ENCODE results near the gene TLR1.
"Not testable (repeated sequence)": the region's sequence is repeated elsewhere in the genome, so short reads cannot be mapped to it uniquely, and the experiment has no call there.

The TLR1 gene

DNA sequence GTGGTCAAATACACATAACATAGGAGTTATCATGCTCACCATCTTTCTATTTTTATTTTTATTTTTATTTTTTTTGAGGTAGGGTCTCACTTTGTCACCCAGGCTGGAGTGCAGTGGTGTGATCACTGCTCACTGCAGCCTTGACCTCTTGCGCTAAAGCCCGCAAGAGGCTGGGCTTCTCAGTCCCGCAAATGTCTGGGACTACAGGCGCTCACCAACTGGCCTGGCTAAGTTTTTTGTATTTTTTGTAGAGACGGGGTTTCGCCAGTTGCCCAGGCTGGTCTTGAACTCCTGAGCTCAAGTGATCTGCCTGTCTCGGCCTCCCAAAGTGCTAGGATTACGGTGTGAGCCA is 21.5 kb downstream of the TLR1 start:
- Histone ChIP-seq H3K9ac (ENCODE audit: low read length) (no peak overlapping the region), H3K27me3 (ENCODE audit: control insufficient read depth, insufficient read depth, low read length) (no peaks in the 10 kb centered on the region), H3K4me3 (ENCODE audit: low read length) (no peak overlapping the region), H3K36me3 (ENCODE audit: control insufficient read depth, insufficient read depth, low read length) (no peaks in the 10 kb centered on the region), H3K4me1 (ENCODE audit: control insufficient read depth, insufficient read depth, low read length) (no peaks in the 10 kb centered on the region), H3K27ac (ENCODE audit: low read depth, low read length) (no peak overlapping the region)

DNA sequence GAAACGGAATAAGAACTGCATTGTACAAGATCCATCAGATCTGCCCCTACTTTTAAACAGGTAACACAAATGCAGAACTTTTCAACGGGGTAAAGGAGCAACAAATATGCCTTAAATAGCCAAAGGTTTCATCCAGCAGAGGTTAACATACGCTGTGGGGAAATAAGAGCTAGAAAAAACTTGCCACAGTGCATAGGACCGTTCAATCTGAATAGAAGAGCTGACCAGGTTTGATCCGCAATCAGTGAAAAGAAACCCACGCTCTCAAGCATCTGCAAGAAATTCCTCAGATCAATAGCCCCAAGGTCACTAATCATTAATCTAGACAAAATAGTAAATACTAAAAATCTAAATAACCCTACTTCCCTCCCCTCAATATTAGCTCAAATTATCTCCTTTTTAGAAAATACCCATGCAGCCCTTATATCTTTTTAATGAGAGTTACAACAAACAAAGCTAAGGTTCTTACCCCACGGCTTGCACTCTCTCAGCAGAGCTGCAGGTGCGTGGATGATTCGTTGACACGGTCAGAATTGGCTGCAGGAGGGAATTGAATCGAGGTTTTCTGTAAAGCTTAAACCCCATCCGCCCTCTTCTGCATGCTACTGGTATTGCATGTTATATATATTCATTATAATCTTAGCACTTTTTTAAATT is 22.0 kb downstream of the TLR1 start, which contains the start of gene TLR10:
Gene TLR10 (minus strand): TSS at position 539 of the 657 bp plus-strand sequence. CDS start 7,400 bp downstream, outside the sequence.
- no peak within 1 kb of the TSS for H3K4me3 ChIP-seq (ENCODE audit: low read length)
- H3K27ac ChIP-seq (ENCODE audit: low read depth, low read length): no peak within 1 kb of the TSS
- H3K4me1 ChIP-seq (ENCODE audit: control insufficient read depth, insufficient read depth, low read length): no peaks in the 10 kb centered on the region
- no peak within 1 kb of the TSS for H3K9ac ChIP-seq (ENCODE audit: low read length)
- no peaks in the 10 kb centered on the region for H3K27me3 ChIP-seq (ENCODE audit: control insufficient read depth, insufficient read depth, low read length)
- H3K36me3 ChIP-seq (ENCODE audit: control insufficient read depth, insufficient read depth, low read length): no peaks in the 10 kb centered on the region

DNA sequence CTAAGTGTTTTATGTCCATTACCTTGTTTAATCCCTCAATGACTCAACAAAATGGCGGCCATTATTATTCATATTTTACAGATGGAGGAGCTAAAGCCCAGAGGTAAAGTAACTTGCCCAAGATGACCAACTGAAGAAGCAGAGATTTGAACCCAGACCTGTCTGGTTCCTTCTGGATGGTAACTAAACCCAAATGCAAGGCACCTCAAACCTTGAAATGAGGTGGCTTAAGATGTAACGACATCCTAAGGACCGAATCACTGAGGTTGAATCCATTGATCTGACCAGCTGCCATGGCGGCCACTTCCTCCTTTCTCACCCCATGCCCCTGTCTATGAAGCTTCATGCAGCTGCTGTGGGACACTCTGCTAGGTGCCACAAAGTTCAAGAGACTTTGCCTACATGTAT is 22.7 kb downstream of the TLR1 start:
- Histone ChIP-seq H3K27me3 (ENCODE audit: control insufficient read depth, insufficient read depth, low read length) (no peaks in the 10 kb centered on the region), H3K4me3 (ENCODE audit: low read length) (no peak overlapping the region), H3K36me3 (ENCODE audit: control insufficient read depth, insufficient read depth, low read length) (no peaks in the 10 kb centered on the region), H3K4me1 (ENCODE audit: control insufficient read depth, insufficient read depth, low read length) (no peaks in the 10 kb centered on the region), H3K9ac (ENCODE audit: low read length) (no peak overlapping the region), H3K27ac (ENCODE audit: low read depth, low read length) (no peak overlapping the region)

DNA sequence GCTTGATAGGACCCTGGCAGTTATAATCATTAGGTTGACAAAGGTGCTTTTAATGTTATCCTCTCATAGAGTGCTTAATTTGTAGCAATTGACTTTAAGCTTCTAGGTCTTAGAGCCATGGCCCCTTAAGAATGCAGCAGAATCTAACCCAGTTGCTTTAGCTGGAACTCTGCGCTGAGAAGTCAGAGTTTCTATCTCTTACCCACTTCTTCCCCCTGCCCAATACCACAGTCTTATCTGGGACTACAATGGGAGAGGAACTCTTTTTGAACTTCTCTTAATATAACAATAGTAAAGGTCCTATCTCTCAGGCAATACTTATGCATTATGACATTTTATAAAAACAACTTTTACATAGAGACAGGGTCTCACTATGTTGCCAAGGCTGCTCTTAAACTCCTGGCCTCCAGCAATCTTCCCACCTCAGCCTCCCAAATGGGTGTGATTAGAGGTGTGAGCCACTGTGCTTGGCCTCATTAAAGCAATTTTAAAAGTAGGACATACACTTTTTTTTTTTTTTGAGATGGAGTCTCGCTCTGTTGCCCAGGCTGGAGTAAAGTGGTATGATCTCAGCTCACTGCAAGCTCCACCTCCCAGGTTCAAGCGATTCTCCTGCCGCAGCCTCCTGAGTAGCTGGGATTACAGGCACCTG is 23.6 kb downstream of the TLR1 start:
- no peaks in the 10 kb centered on the region for H3K4me1 ChIP-seq (ENCODE audit: control insufficient read depth, insufficient read depth, low read length)
- no peak overlapping the region for H3K27ac ChIP-seq (ENCODE audit: low read depth, low read length)
- H3K27me3 ChIP-seq (ENCODE audit: control insufficient read depth, insufficient read depth, low read length): no peaks in the 10 kb centered on the region
- no peak overlapping the region for H3K9ac ChIP-seq (ENCODE audit: low read length)
- H3K36me3 ChIP-seq (ENCODE audit: control insufficient read depth, insufficient read depth, low read length): no peaks in the 10 kb centered on the region
- H3K4me3 ChIP-seq (ENCODE audit: low read length): no peak overlapping the region

DNA sequence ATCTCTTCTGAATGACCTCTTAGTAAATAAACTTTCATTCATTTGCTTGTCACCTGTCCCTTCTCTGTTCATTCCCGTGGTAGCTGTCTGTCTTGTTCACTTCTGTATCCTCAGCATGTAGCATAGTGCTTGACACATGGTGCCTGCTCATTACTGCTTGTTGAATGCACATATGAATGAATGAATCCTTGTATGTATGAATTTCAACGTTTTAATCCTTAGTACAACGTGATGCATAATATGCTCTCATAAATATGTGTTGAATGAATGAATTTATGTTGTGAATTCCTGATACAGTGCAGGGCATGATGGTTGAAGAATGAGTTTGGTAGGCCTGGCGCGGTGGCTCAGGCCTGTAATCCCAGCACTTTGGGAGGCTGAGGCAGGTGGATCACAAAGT is 24.8 kb downstream of the TLR1 start:
- H3K27me3 ChIP-seq (ENCODE audit: control insufficient read depth, insufficient read depth, low read length): no peaks in the 10 kb centered on the region
- no peaks in the 10 kb centered on the region for H3K36me3 ChIP-seq (ENCODE audit: control insufficient read depth, insufficient read depth, low read length)
- H3K9ac ChIP-seq (ENCODE audit: low read length): no peak overlapping the region
- no peaks in the 10 kb centered on the region for H3K4me1 ChIP-seq (ENCODE audit: control insufficient read depth, insufficient read depth, low read length)
- H3K4me3 ChIP-seq (ENCODE audit: low read length): no peak overlapping the region
- H3K27ac ChIP-seq (ENCODE audit: low read depth, low read length): no peak overlapping the region

DNA sequence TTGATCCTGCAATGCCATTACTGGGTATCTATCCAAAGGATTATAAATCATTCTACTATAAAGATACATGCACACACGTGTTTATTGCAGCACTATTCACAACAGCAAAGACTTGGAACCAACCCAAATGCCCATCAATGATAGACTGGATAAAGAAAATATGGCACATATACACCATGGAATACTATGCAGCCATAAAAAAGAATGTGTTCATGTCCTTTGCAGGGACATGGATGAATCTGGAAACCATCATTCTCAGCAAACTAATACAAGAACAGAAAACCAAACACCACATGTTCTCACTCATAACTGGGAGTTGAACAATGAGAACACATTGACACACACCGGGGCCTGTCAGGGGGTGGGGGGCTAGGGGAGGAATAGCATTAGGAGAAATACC is 26.7 kb downstream of the TLR1 start:
- H3K9ac ChIP-seq (ENCODE audit: low read length); H3K4me3 ChIP-seq (ENCODE audit: low read length); H3K36me3 ChIP-seq (ENCODE audit: control insufficient read depth, insufficient read depth, low read length); H3K27me3 ChIP-seq (ENCODE audit: control insufficient read depth, insufficient read depth, low read length); H3K4me1 ChIP-seq (ENCODE audit: control insufficient read depth, insufficient read depth, low read length); H3K27ac ChIP-seq (ENCODE audit: low read depth, low read length): not testable (repeated sequence)

DNA sequence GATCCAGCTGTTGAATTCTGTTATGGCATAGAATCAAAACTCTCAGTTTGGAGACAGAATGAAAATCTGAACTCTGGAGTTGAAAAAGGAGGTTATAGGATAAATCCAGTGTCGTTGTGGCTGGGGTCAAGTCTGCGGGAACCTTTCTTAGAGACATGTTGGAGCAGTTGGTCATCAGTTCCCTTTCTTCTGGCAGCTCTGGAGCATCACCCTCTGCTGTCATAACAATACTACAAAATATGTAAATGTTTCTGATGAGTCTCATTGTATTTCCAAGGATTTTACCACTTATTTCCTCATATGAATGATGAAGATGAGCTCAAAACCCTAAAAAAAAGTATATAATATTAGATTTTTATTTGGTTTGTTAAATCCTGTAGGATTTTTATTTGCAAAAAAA is 29.3 kb downstream of the TLR1 start:
- no peak overlapping the region for H3K9ac ChIP-seq (ENCODE audit: low read length)
- no peak overlapping the region for H3K4me3 ChIP-seq (ENCODE audit: low read length)
- H3K4me1 ChIP-seq (ENCODE audit: control insufficient read depth, insufficient read depth, low read length): no peaks in the 10 kb centered on the region
- H3K27me3 ChIP-seq (ENCODE audit: control insufficient read depth, insufficient read depth, low read length): no peaks in the 10 kb centered on the region
- H3K27ac ChIP-seq (ENCODE audit: low read depth, low read length): no peak overlapping the region
- no peaks in the 10 kb centered on the region for H3K36me3 ChIP-seq (ENCODE audit: control insufficient read depth, insufficient read depth, low read length)

DNA sequence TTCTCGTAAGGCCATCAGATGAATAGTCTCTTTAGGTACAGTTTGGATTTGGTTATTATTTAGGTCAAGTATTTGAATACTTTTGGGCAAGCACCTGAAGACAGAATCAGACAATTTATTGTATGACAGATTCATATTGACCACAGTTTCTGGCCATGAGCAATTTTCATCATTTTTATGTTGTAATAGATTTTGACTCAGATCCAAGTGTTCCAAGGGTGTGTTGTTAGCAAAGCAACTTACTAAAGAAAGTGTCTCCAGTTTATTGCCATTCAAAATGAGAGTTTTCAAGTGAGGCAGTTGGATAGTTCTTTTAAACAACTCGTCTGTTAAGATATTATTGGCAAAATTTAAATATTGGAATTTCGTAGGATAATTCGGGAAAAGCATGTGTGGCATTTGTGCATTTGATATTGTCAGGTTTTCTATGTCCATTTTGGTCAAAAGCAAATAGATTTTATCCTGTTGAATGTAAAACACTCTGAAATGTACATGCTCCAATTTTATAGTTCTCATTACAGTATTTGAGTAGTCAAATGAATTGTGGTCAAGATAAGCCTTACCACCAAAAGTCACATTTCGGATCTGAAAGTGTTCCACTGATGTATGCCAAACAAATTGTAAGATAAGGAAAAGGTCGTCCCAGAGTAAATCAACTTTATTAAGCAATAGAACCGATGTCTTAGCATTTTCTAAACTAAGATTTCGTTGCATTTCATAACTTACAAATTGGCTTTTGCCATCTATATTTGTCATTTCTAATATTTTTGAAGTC is 30.2 kb downstream of the TLR1 start:
- Histone ChIP-seq H3K36me3 (ENCODE audit: control insufficient read depth, insufficient read depth, low read length) (no peaks in the 10 kb centered on the region), H3K27ac (ENCODE audit: low read depth, low read length) (no peak overlapping the region), H3K27me3 (ENCODE audit: control insufficient read depth, insufficient read depth, low read length) (no peaks in the 10 kb centered on the region), H3K4me3 (ENCODE audit: low read length) (no peak overlapping the region), H3K4me1 (ENCODE audit: control insufficient read depth, insufficient read depth, low read length) (peaks cover 2% of the 10 kb centered on the region), H3K9ac (ENCODE audit: low read length) (no peak overlapping the region)

DNA sequence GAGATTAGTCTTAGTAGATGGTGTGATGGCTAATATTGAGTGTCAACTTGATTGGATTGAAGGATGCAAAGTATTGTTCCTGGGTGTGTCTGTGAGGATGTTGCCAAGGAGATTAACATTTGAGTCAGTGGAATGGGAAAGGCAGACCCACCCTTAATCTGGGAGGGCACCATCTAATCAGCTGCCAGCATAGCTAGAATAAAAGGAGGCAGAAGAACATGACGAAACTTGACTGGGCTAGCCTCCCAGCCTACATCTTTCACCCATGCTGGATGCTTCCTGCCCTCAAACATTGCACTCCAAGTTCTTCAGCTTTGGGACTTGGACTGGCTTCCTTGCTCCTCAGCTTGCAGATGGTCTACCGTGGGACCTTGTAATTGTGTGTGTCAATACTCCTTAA is 34.3 kb downstream of the TLR1 start:
- not testable (repeated sequence) for H3K4me3 ChIP-seq (ENCODE audit: low read length); H3K4me1 ChIP-seq (ENCODE audit: control insufficient read depth, insufficient read depth, low read length); H3K9ac ChIP-seq (ENCODE audit: low read length); H3K27ac ChIP-seq (ENCODE audit: low read depth, low read length); H3K36me3 ChIP-seq (ENCODE audit: control insufficient read depth, insufficient read depth, low read length); H3K27me3 ChIP-seq (ENCODE audit: control insufficient read depth, insufficient read depth, low read length)

DNA sequence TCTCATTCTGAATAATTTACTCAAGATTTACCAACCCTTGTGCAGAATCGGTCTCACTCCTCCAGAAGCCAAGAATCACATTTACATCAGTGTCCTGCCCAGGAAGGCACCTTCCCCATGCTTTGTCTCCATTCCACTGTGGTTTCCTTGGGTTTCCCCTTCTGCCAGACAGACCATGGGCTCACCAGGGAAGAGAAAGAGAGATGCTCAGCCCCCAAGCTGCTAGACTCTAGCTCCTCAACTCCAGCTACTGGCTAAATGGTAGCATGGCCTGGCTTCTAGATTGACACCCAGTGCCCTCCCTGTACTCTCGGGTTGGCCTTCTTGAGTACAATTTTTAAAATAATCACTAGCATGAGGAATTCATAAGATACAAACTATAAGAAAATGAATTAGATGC is 34.7 kb downstream of the TLR1 start:
- no peaks in the 10 kb centered on the region for H3K27me3 ChIP-seq (ENCODE audit: control insufficient read depth, insufficient read depth, low read length)
- no peaks in the 10 kb centered on the region for H3K36me3 ChIP-seq (ENCODE audit: control insufficient read depth, insufficient read depth, low read length)
- no peak overlapping the region for H3K4me3 ChIP-seq (ENCODE audit: low read length)
- no peak overlapping the region for H3K27ac ChIP-seq (ENCODE audit: low read depth, low read length)
- peaks cover 2% of the 10 kb centered on the region for H3K4me1 ChIP-seq (ENCODE audit: control insufficient read depth, insufficient read depth, low read length)
- no peak overlapping the region for H3K9ac ChIP-seq (ENCODE audit: low read length)

DNA sequence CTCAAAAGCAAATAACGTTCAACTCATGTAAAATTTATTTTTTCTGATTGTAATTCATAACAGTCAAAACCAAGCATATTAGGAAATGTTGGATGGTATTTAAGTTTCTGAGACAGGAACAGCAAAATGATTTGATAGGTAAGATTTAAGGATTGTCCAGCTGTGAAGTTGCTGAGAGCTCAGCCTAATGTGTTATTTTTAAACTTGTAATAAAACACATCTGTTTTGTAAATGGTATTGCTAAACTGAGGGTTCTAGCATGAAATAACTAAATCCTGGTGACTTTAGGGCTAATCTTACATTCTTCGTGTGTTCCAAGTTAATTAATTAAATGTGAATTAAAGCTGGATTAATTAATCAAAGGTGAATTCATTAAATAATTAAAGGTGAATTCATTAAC is 35.1 kb downstream of the TLR1 start:
- no peak overlapping the region for H3K9ac ChIP-seq (ENCODE audit: low read length)
- H3K27ac ChIP-seq (ENCODE audit: low read depth, low read length): no peak overlapping the region
- H3K4me1 ChIP-seq (ENCODE audit: control insufficient read depth, insufficient read depth, low read length): peaks cover 2% of the 10 kb centered on the region
- no peaks in the 10 kb centered on the region for H3K36me3 ChIP-seq (ENCODE audit: control insufficient read depth, insufficient read depth, low read length)
- H3K27me3 ChIP-seq (ENCODE audit: control insufficient read depth, insufficient read depth, low read length): no peaks in the 10 kb centered on the region
- no peak overlapping the region for H3K4me3 ChIP-seq (ENCODE audit: low read length)

DNA sequence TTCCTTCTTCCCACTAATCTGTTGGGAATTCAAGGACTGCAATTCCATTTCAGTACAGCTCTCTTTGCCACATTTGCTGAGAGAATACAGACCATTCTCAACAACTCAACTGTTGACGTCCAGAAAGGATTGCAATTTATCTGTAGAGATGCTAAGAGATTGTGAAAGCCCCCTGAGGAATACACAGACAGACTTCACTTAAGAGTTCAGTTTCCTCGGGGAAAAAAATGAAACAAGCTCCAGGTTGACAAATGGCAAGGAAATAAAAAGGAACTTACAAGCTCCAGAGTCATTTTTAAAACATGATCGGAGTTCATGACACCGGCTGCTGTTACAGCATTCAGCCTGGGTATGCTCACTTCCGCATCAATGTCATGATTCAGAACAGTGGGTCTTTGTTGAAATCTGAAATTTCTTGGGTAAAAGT is 35.6 kb downstream of the TLR1 start:
- Histone ChIP-seq H3K9ac (ENCODE audit: low read length) (no peak overlapping the region), H3K4me3 (ENCODE audit: low read length) (no peak overlapping the region), H3K27me3 (ENCODE audit: control insufficient read depth, insufficient read depth, low read length) (no peaks in the 10 kb centered on the region), H3K4me1 (ENCODE audit: control insufficient read depth, insufficient read depth, low read length) (peaks cover 2% of the 10 kb centered on the region), H3K27ac (ENCODE audit: low read depth, low read length) (no peak overlapping the region), H3K36me3 (ENCODE audit: control insufficient read depth, insufficient read depth, low read length) (no peaks in the 10 kb centered on the region)

Data from rectal smooth muscle tissue (tissue), 1 donor.